ENCODE results near the gene RAX2. TPM values are rescaled to one million over a fixed set of nuclear protein-coding genes. Genes with fewer than 3 reads are reported as not detected.

Gene RAX2
- total and polyA plus RNA-seq, 2 donors (not counting 3 experiments of a cell fraction or from before 2014, with no cell fraction given) = not detected

DNA sequence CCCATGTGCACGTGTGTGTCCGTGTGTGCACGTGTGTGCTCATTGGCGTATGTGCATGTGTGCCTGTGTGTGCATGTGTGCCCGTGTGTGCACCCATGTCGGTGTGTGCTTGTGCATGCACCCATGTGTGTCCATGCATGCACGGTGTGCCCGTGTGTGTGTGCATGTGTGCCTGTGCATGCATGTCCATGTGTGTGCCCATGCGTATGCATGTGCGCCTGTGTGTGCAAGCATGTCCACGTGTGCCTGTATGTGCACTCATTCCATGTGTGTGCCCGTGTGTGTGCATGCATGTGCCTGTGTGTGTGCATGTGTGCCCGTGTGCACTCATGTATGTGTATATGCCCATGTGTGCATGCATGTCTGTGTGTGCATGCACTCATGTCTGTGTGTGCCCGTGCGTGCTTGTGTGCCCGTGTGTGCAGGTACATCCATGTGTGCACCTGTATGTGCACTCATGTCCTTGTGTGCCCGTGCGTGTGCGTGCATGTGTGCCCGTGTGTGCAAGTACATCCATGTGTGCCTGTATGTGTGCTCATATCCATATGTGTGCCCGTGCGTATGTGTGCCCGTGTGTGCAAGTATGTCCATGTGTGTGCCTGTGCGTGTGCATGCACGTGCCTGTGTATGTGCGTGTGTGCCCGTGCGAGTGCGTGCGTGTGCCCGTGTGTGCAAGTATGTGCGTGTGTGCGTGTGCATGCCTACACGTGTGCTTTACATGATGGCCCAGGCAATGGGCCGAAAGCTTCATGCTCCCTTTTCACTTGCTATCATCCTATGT is 35.7 kb upstream of the RAX2 start:
- Histone ChIP-seq H2AFZ (ENCODE audit: low read depth, low read length) (no peak overlapping the region), H3K79me2 (ENCODE audit: control insufficient read depth, insufficient read depth, low read length) (no peaks in the 10 kb centered on the region), H3K4me2 (ENCODE audit: insufficient read depth, low read length) (no peak overlapping the region), H3K27me3 (ENCODE audit: control insufficient read depth in 2 of 2, insufficient read depth in 2 of 2, low read length in 2 of 2) (no peaks in the 10 kb centered on the region), H3K9me3 (replicated peaks; ENCODE audit: control insufficient read depth, insufficient read depth, low read length) (no peaks in the 10 kb centered on the region), H3K9me1 (replicated peaks; ENCODE audit: control insufficient read depth, extremely low read depth, insufficient read depth, low read length) (no peaks in the 10 kb centered on the region), H3K4me1 (ENCODE audit: control insufficient read depth, extremely low read depth, insufficient read depth, low read length) (no peaks in the 10 kb centered on the region), H3K4me3 (replicated peaks in 1 of 3; ENCODE audit: insufficient read depth in 1 of 3, low read depth in 1 of 3, low read length in 3 of 3) (no peak overlapping the region), H3K9ac (replicated peaks; ENCODE audit: extremely low read depth, insufficient read depth, low read length) (no peak overlapping the region), H4K20me1 (replicated peaks; ENCODE audit: control insufficient read depth, extremely low read depth, insufficient read depth, low read length) (no peaks in the 10 kb centered on the region), H3K27ac (ENCODE audit: insufficient read depth, low read depth, low read length) (no peak overlapping the region), H3K36me3 (ENCODE audit: control insufficient read depth in 2 of 2, extremely low read depth in 1 of 2, insufficient read depth in 2 of 2, low read length in 2 of 2) (no peaks in the 10 kb centered on the region)
- intact Hi-C loops (cut with micrococcal nuclease) = no loop called here
- no peak for DNase-seq (ENCODE audit: low read depth, low spot score)
- ChIA-PET POLR2A (no interaction called here), CTCF (no interaction called here)
- dilution Hi-C loops (cut with MboI; ENCODE audit: extremely low pct_ligation_motif_present, low sequenced_read_pairs) = no loop called here
- BruUV-seq (replicated peaks) = no TSS peak
- TF ChIP-seq GATA2 (IDR thresholded peaks at IDR 0.05; ENCODE audit: insufficient read depth, insufficient read length, low read depth, low read length) (no peak), FOS (IDR thresholded peaks at IDR 0.05; ENCODE audit: borderline replicate concordance, insufficient read depth, low read length) (no peak), POLR2A (IDR thresholded peaks at IDR 0.05; ENCODE audit: low read depth, low read length) (no peak), MYC (IDR thresholded peaks at IDR 0.05; ENCODE audit: low read depth, low read length) (no peak), POLR2AphosphoS5 (IDR thresholded peaks at IDR 0.05; ENCODE audit: insufficient read depth, low read depth, low read length) (no peak), JUN (IDR thresholded peaks at IDR 0.05; ENCODE audit: borderline replicate concordance, insufficient read depth, insufficient read length, low read depth) (no peak), EZH2 (IDR thresholded peaks at IDR 0.05; ENCODE audit: borderline replicate concordance, low read depth, low read length, severe bottlenecking) (no peak)
- TF ChIP-seq, protein P1, sequence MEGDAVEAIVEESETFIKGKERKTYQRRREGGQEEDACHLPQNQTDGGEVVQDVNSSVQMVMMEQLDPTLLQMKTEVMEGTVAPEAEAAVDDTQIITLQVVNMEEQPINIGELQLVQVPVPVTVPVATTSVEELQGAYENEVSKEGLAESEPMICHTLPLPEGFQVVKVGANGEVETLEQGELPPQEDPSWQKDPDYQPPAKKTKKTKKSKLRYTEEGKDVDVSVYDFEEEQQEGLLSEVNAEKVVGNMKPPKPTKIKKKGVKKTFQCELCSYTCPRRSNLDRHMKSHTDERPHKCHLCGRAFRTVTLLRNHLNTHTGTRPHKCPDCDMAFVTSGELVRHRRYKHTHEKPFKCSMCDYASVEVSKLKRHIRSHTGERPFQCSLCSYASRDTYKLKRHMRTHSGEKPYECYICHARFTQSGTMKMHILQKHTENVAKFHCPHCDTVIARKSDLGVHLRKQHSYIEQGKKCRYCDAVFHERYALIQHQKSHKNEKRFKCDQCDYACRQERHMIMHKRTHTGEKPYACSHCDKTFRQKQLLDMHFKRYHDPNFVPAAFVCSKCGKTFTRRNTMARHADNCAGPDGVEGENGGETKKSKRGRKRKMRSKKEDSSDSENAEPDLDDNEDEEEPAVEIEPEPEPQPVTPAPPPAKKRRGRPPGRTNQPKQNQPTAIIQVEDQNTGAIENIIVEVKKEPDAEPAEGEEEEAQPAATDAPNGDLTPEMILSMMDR (IDR thresholded peaks at IDR 0.05; ENCODE audit: extremely low read depth in 1 of 2, insufficient read depth in 1 of 2, low read depth in 1 of 2, low read length in 2 of 2) = no peak
- TF ChIP-seq, protein P2, sequence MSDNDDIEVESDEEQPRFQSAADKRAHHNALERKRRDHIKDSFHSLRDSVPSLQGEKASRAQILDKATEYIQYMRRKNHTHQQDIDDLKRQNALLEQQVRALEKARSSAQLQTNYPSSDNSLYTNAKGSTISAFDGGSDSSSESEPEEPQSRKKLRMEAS (IDR thresholded peaks at IDR 0.05; ENCODE audit: insufficient read depth, insufficient read length) = no peak
- FAIRE-seq = no peak
